G401.6 (cell line): ENCODE measurements around the gene SPDYE3.
"Not testable (repeated sequence)": the region's sequence is repeated elsewhere in the genome, so short reads cannot be mapped to it uniquely, and the experiment has no call there.

Experiments used
- FAIRE-seq: peaks from 2 replicates; lab custom pipeline; 2012; peaks lifted over from hg19 to GRCh38; lab: Jason Lieb, UNC

Gene SPDYE3

GRCh38 chr7:100288258-100288657 lies 19.2 kb upstream of the SPDYE3 start:
- not testable (repeated sequence) for FAIRE-seq

DNA sequence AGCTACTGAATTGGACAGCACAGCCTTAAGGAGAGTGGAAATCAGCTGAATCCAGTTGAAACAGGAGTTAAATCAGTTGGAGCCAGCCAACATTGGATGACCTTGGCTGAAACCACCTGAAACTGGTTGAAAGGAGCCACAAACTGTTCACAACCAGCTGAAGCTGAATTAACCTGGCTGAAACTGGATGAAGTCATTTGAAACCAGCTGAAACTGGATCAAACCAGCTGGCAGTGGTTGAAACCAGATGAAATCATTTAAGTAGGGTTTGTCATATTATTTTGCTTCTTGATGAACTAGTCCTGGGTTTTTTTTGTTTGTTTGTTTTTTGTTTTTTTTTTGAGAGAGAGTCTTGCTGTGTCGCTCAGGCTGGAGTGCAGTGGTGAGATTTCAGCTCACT lies 15.3 kb upstream of the SPDYE3 start:
- FAIRE-seq, result not testable (repeated sequence)

GRCh38 chr7:100295269-100295668 lies 12.2 kb upstream of the SPDYE3 start:
- FAIRE-seq, result not testable (repeated sequence)

DNA sequence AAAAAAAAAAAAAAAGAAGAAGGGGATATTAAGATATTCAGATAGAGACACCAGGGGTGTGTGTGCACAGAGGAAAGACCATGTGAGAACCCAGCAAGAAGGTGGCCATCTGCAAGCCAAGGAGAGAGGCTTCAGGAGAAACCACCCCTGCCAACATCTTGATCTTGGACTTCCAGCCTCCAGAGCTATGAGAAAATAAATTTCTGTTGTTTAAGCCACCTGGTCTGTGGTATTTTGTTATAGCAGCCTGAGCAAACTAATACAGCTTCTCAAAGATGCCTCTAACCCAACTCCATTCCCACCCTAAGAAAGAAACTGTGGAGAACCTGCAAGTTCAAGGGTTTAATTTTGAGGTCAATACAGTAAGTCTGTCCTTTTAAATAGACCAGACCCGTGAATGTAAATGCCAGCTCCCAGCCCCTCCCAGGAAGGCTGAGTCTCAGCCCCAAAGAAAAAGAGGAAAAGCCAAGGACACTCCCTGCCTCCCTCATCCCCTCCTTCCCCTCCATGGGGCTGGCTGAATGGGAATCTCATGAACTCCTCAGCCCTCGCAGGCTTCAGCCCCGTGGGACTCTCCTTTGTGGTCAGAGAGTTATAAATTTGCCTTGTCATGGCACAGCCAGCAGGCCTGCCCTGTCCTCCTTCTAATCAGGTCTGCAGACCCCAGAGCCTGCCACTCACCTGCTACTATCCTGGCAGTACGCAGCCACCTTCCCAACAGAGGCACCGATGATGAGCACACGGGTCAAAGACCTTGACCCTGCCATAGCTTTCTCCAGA lies 9.5 kb upstream of the SPDYE3 start:
- not testable (repeated sequence) for FAIRE-seq

DNA sequence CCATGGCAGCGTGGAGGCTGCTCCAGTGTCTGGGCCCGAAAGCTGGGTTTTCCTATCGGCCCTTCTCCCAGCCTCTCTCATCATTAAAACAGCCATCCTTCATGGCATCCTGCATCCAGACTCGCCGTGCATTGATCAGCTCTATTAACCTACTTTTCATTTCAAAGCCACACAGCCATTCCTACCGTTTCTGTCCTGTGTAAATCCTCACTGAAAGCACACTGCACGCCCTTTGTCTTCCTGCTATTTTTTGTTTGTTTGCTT lies 8.9 kb upstream of the SPDYE3 start:
- not testable (repeated sequence) for FAIRE-seq

DNA sequence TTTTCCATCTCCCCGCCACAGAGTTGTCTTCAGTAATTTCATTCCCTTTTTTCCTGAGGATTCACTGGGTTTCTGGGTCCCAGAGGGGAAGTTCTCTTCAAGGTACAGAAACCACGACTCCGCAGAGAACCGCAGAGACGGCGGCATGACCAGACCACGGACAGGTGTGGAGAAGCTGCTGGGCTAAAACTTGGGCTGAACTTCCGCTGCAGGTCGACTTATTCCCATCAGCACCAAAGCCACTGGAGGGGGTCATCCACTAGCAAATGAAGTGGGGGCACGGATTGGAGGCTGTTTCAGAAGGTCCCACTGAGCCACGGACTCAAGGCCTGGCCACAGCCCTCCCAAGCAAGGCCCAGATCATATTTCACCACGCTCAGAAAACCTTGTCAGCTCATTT lies 3.0 kb upstream of the SPDYE3 start:
- FAIRE-seq, result not testable (repeated sequence)

DNA sequence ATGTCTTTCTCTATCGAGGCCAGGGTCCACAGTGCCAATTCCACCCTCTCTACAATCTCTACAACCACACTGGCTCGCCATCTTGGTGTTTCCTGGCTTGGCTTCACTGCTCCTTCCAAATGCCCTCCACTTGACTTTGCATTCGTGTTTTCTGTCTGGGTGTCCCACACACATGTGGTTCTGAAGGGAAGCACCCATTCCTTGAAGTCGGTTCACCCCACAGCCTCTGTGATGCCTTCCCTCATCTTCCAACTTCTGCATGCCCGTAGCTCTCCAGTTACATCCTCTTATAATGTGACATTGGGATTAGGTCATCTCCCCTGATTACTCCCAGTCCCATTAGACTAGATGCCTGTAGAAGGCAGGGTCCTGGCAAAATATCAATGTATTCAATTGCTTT lies 10.8 kb downstream of the SPDYE3 start:
- FAIRE-seq, result not testable (repeated sequence)

DNA sequence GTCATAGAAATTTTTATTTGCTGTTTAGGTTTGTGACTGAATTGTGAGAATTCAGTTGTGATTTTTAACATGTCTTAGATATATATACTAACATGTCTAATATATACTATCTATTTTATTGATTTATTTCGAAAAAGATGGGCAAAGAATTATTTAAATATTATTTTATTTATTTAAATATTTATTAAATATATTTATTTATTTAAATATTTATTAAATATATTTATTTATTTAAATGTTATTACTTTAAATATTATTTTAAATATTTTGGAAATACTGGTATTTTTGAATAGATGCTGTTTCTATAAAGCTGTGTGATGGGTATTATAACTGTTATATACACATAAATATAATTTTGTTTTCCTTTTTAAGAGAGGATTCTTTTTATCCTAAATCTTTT lies 14.1 kb downstream of the SPDYE3 start:
- FAIRE-seq, result peak; percentile 95

GRCh38 chr7:100324194-100324593 lies 16.7 kb downstream of the SPDYE3 start:
- FAIRE-seq, result not testable (repeated sequence)

DNA sequence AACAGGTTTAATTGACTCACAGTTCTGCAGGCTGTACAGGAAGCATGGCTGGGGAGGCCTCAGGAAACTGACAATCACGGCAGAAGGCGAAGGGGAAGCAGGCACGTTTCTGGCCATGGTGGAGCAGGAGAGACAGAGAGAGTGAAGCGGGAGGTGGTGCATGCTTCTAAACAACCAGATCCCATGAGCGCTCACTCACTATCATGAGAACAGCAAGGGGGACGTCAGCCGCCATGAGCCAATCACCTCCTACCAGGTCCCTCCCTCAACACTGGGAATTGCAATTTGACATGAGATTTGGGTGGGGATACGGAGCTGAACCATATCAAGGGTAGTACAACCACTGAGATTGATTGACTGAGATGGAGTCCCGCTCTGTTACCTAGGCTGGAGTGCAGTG lies 18.2 kb downstream of the SPDYE3 start:
- not testable (repeated sequence) for FAIRE-seq

- not testable (repeated sequence) for FAIRE-seq
Observed at GRCh38 chr7:100326914-100327313, 19.4 kb downstream of the SPDYE3 start.

- FAIRE-seq, result peak; percentile 93
Observed at GRCh38 chr7:100335566-100336466, 28.3 kb downstream of the SPDYE3 start.

GRCh38 chr7:100338083-100338696 lies 30.7 kb downstream of the SPDYE3 start:
- not testable (repeated sequence) for FAIRE-seq

GRCh38 chr7:100341286-100341685 lies 33.8 kb downstream of the SPDYE3 start:
- not testable (repeated sequence) for FAIRE-seq

GRCh38 chr7:100342765-100343164 lies 35.3 kb downstream of the SPDYE3 start:
- no peak for FAIRE-seq

DNA sequence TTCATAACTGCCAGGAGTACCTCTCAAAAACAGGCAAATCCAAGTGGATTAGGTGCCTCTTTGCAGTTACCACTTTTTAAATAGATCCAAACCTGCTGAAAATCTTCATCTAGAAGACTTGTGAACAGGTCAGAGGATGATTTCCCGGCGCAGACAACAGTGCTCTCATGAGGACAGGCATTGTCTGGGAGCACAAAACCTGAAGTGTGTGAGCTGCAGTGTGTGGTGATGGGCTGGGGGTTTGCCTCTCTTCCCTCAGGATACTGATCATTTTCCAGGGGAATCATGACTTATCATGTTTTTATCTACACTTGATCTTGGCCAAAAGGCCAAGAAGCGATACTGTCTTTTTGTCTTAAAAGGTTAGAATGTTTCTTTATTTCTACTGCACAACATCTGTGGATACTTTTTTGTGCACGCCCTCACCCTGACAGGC lies 36.6 kb downstream of the SPDYE3 start:
- not testable (repeated sequence) for FAIRE-seq

- FAIRE-seq, result not testable (repeated sequence)
Observed at GRCh38 chr7:100344560-100345287, 37.2 kb downstream of the SPDYE3 start.

GRCh38 chr7:100345288-100345672 lies 37.8 kb downstream of the SPDYE3 start:
- peak; percentile 51 for FAIRE-seq

GRCh38 chr7:100346921-100347320 lies 39.4 kb downstream of the SPDYE3 start:
- no peak for FAIRE-seq

- no peak for FAIRE-seq
Observed at GRCh38 chr7:100348805-100349204, 41.3 kb downstream of the SPDYE3 start.

GRCh38 chr7:100349757-100350156 lies 42.3 kb downstream of the SPDYE3 start:
- no peak for FAIRE-seq

DNA sequence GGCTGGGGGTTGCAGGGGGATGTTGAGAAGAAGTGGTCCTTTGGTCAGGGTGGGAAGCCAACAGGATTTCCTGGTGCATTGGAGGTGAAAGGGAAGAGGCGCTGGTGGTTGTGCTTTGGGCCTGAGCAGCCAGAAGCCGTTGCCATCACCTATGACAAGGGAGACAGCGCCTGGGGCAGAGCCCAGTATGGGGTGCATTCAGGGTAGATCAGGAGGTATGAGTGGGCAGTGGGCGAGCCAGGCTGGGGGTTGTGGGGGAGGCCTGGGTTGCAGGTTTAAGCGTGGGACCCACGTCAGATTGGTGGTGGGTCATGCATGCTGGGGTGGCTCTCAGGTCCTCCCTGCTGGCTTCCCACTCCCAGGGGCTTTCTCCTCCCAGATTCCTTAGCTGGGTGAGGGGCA lies 44.2 kb downstream of the SPDYE3 start:
- FAIRE-seq, result no peak
